Mesenchymal stem cell (in vitro differentiated cells and primary cell): Measurements from ENCODE around the gene DNAH10.

ENCODE experiments used
- DNase-seq: peaks from one replicate; pipeline ENCODE4 v3.0.0-alpha.2; 2013
- H2AFZ ChIP-seq: one replicate; pipeline ENCODE4 v1.6.1; 2013; ENCODE audit warnings: low read depth, mild to moderate bottlenecking, control low read depth, inconsistent platforms, low read length, moderate library complexity
- H2AK5ac ChIP-seq: 2 replicates; pipeline ENCODE4 v1.6.1; 2013; ENCODE audit warnings: low read length, moderate library complexity, mild to moderate bottlenecking, inconsistent platforms; ENCODE audit not compliant: severe bottlenecking
- H2BK120ac ChIP-seq: one replicate; pipeline ENCODE4 v1.6.1; 2013; ENCODE audit warnings: low read depth, mild to moderate bottlenecking, inconsistent platforms, low read length, moderate library complexity
- H2BK12ac ChIP-seq, 2 experiments: one replicate each; pipeline ENCODE4 v1.6.1; 2013; ENCODE audit warnings: inconsistent platforms in 2 of 2, low read length in 2 of 2, mild to moderate bottlenecking in 2 of 2, moderate library complexity in 2 of 2, control low read depth in 1 of 2
- H2BK15ac ChIP-seq: one replicate; pipeline ENCODE4 v1.6.1; 2013; ENCODE audit warnings: mild to moderate bottlenecking, low read depth, inconsistent platforms; ENCODE audit not compliant: poor library complexity, severe bottlenecking
- H2BK5ac ChIP-seq: 2 replicates; pipeline ENCODE4 v1.6.1; 2013; ENCODE audit warnings: low read depth, mild to moderate bottlenecking, low read length, control low read depth, inconsistent platforms; ENCODE audit not compliant: poor library complexity, severe bottlenecking
- H3K14ac ChIP-seq, 2 experiments: one replicate each; pipeline ENCODE4 v1.6.1; 2013; ENCODE audit warnings: inconsistent platforms in 2 of 2, low read length in 2 of 2, control low read depth in 1 of 2, mild to moderate bottlenecking in 1 of 2, moderate library complexity in 1 of 2
- H3K18ac ChIP-seq, 2 experiments: one replicate each; pipeline ENCODE4 v1.6.1; 2013; ENCODE audit warnings: inconsistent platforms in 2 of 2, low read length in 2 of 2, control low read depth in 1 of 2, low read depth in 1 of 2, mild to moderate bottlenecking in 1 of 2
- H3K23ac ChIP-seq, 2 experiments: one replicate each; pipeline ENCODE4 v1.6.1; 2013; ENCODE audit warnings: inconsistent platforms in 2 of 2, low read length in 2 of 2, mild to moderate bottlenecking in 2 of 2, moderate library complexity in 2 of 2, control low read depth in 1 of 2
- H3K27ac ChIP-seq: 2 replicates; pipeline ENCODE4 v1.5.1; 2013; ENCODE audit warnings: mild to moderate bottlenecking, moderate library complexity, low read length, control low read depth, inconsistent platforms; ENCODE audit not compliant: poor library complexity, severe bottlenecking
- H3K27me3 ChIP-seq, 2 experiments: 2 replicates each; pipeline versions ENCODE4 v1.6.1 to v1.7.0; 2013; ENCODE audit warnings: low read length in 2 of 2, mild to moderate bottlenecking in 2 of 2, moderate library complexity in 2 of 2, control low read depth in 1 of 2, inconsistent platforms in 1 of 2; ENCODE audit not compliant: control insufficient read depth in 1 of 2, insufficient read depth in 1 of 2
- H3K36me3 ChIP-seq, 2 experiments: 2 replicates each; pipeline versions ENCODE4 v1.6.1 to v1.7.0; 2013; ENCODE audit warnings: low read length in 2 of 2, control low read depth in 1 of 2, inconsistent platforms in 1 of 2, low read depth in 1 of 2, mild to moderate bottlenecking in 1 of 2; ENCODE audit not compliant: insufficient read depth in 2 of 2, control insufficient read depth in 1 of 2
- H3K4ac ChIP-seq, 2 experiments: one replicate each; pipeline ENCODE4 v1.6.1; 2013; ENCODE audit warnings: inconsistent platforms in 2 of 2, low read length in 2 of 2, mild to moderate bottlenecking in 2 of 2, moderate library complexity in 2 of 2, control low read depth in 1 of 2, low read depth in 1 of 2
- H3K4me1 ChIP-seq: 2 replicates; pipeline ENCODE4 v1.6.1; 2013; ENCODE audit warnings: low read depth, low read length, control low read depth; ENCODE audit not compliant: control insufficient read depth, insufficient read depth
- H3K4me2 ChIP-seq: 2 replicates; pipeline ENCODE4 v1.6.1; 2013; ENCODE audit warnings: low read length, mild to moderate bottlenecking, inconsistent platforms; ENCODE audit not compliant: poor library complexity, severe bottlenecking
- H3K4me3 ChIP-seq, 2 experiments: 2 replicates each; pipeline versions ENCODE4 v1.5.1 to v1.7.0; 2013; ENCODE audit warnings: low read length in 2 of 2, mild to moderate bottlenecking in 2 of 2, control low read depth in 1 of 2, low read depth in 1 of 2; ENCODE audit not compliant: insufficient read depth in 1 of 2
- H3K79me1 ChIP-seq: replicated peaks from 2 replicates; pipeline ENCODE4 v1.6.1; 2013; ENCODE audit warnings: mild to moderate bottlenecking, control low read depth, low read length, inconsistent platforms; ENCODE audit not compliant: poor library complexity, severe bottlenecking
- H3K9ac ChIP-seq: 2 replicates; pipeline ENCODE4 v1.7.0; 2013; ENCODE audit warnings: mild to moderate bottlenecking, low read length, moderate library complexity
- H3K9me3 ChIP-seq: 2 replicates; pipeline ENCODE4 v1.7.0; 2013; ENCODE audit warnings: mild to moderate bottlenecking, low read length; ENCODE audit not compliant: control insufficient read depth
- H4K8ac ChIP-seq: one replicate; pipeline ENCODE4 v1.6.1; 2013; ENCODE audit warnings: inconsistent platforms, mild to moderate bottlenecking, low read length, moderate library complexity
- H4K91ac ChIP-seq: one replicate; pipeline ENCODE4 v1.6.1; 2013; ENCODE audit warnings: mild to moderate bottlenecking, low read length, inconsistent platforms
- WGBS: methylation state at CpG from one replicate; pipeline ENCODE4 v1.1.7; 2013; ENCODE audit warnings: mixed read lengths; 5-methylcytosine and 5-hydroxymethylcytosine counted together

DNAH10 gene

GRCh38 chr12:123749355-123749754 lies 12.7 kb upstream of the DNAH10 start:
- WGBS: 97% methylated on average over 10 of the region's 10 CpGs
- Histone ChIP-seq H2BK15ac (no peak overlapping the region), H3K9me3 (no peaks in the 10 kb centered on the region), H2BK120ac (no peak overlapping the region), H2BK5ac (no peak overlapping the region), H4K8ac (no peak overlapping the region), H3K23ac (no peak overlapping the region), H3K4ac (no peak overlapping the region), H3K4me2 (no peak overlapping the region), H3K9ac (no peak overlapping the region), H4K91ac (no peak overlapping the region), H3K36me3 (peaks cover 36 to 79% of the 10 kb centered on the region in 2 experiments), H3K14ac (no peak overlapping the region), H3K4me1 (peaks cover 10% of the 10 kb centered on the region), H3K4me3 (no peak overlapping the region), H3K18ac (no peak overlapping the region), H2AFZ (no peak overlapping the region), H3K27ac (no peak overlapping the region), H3K79me1 (peaks cover 6% of the 10 kb centered on the region), H3K27me3 (no peaks in the 10 kb centered on the region), H2AK5ac (no peak overlapping the region), H2BK12ac (no peak overlapping the region)
- no peak for DNase-seq

- H3K14ac ChIP-seq: no peak overlapping the region
- no peaks in the 10 kb centered on the region for H3K9me3 ChIP-seq
- peaks cover 10% of the 10 kb centered on the region for H3K4me1 ChIP-seq
- H3K18ac ChIP-seq: no peak overlapping the region
- no peak overlapping the region for H2AFZ ChIP-seq
- H3K36me3 ChIP-seq: peaks cover 38 to 79% of the 10 kb centered on the region in 2 experiments
- H3K79me1 ChIP-seq: peaks cover 6% of the 10 kb centered on the region
- 94% methylated on average over 8 of the region's 8 CpGs for WGBS
- H3K27ac ChIP-seq: no peak overlapping the region
- no peak overlapping the region for H2BK15ac ChIP-seq
- H3K4me3 ChIP-seq: no peak overlapping the region
- no peak for DNase-seq
- no peak overlapping the region for H3K4me2 ChIP-seq
- no peak overlapping the region for H4K91ac ChIP-seq
- H4K8ac ChIP-seq: no peak overlapping the region
- H2BK5ac ChIP-seq: no peak overlapping the region
- H2BK12ac ChIP-seq: no peak overlapping the region
- no peak overlapping the region for H3K23ac ChIP-seq
- no peaks in the 10 kb centered on the region for H3K27me3 ChIP-seq
- H2AK5ac ChIP-seq: no peak overlapping the region
- no peak overlapping the region for H3K9ac ChIP-seq
- no peak overlapping the region for H3K4ac ChIP-seq
- H2BK120ac ChIP-seq: no peak overlapping the region
These were observed 11.9 kb upstream of the DNAH10 start for GRCh38 chr12:123750159-123750656.

GRCh38 chr12:123752046-123752445 lies 10.1 kb upstream of the DNAH10 start:
- Histone ChIP-seq H3K23ac (no peak overlapping the region), H3K4me1 (peaks cover 10% of the 10 kb centered on the region), H3K4me2 (no peak overlapping the region), H2BK5ac (no peak overlapping the region), H3K36me3 (peaks cover 45 to 70% of the 10 kb centered on the region in 2 experiments), H2BK120ac (no peak overlapping the region), H3K14ac (no peak overlapping the region), H3K9ac (no peak overlapping the region), H3K4ac (no peak overlapping the region), H4K91ac (no peak overlapping the region), H2AK5ac (no peak overlapping the region), H3K79me1 (peaks cover 6% of the 10 kb centered on the region), H3K27ac (no peak overlapping the region), H2BK15ac (no peak overlapping the region), H3K9me3 (no peaks in the 10 kb centered on the region), H2AFZ (no peak overlapping the region), H2BK12ac (no peak overlapping the region), H3K18ac (no peak overlapping the region), H3K27me3 (no peaks in the 10 kb centered on the region), H4K8ac (no peak overlapping the region), H3K4me3 (no peak overlapping the region)
- 97% methylated on average over 2 of the region's 3 CpGs for WGBS
- no peak for DNase-seq

- Histone ChIP-seq H3K4ac (no peak overlapping the region), H3K4me1 (peaks cover 6% of the 10 kb centered on the region), H3K18ac (no peak overlapping the region), H4K91ac (no peak overlapping the region), H3K4me2 (no peak overlapping the region), H2AK5ac (no peak overlapping the region), H3K9ac (no peak overlapping the region), H3K79me1 (peaks cover 6% of the 10 kb centered on the region), H2AFZ (no peak overlapping the region), H2BK15ac (no peak overlapping the region), H3K14ac (no peak overlapping the region), H2BK5ac (no peak overlapping the region), H4K8ac (no peak overlapping the region), H2BK12ac (no peak overlapping the region), H3K9me3 (no peaks in the 10 kb centered on the region), H3K4me3 (no peak overlapping the region), H3K23ac (no peak overlapping the region), H2BK120ac (no peak overlapping the region), H3K27ac (no peak overlapping the region), H3K36me3 (peaks cover 43 to 50% of the 10 kb centered on the region in 2 experiments), H3K27me3 (no peaks in the 10 kb centered on the region)
- WGBS: 99% methylated on average over 8 of the region's 12 CpGs
- no peak for DNase-seq
These were observed 7.9 kb upstream of the DNAH10 start for GRCh38 chr12:123754041-123754772.
